Keratinocyte (primary cell): ENCODE results near the gene GFOD2. TPM values are rescaled to one million over a fixed set of nuclear protein-coding genes. Genes with fewer than 3 reads are reported as not detected.

ENCODE experiments used
- DNase-seq: peaks from one replicate; pipeline ENCODE4 v3.0.0-alpha.2; 2011; ENCODE audit warnings: low read depth, missing footprints, low spot score
- FAIRE-seq: peaks from 2 replicates; lab custom pipeline; 2011; peaks lifted over from hg19 to GRCh38; lab: Jason Lieb, UNC
- H2AFZ ChIP-seq: 2 replicates; pipeline ENCODE4 v1.6.0; 2012; ENCODE audit warnings: low read length, control low read depth, inconsistent platforms; ENCODE audit not compliant: control insufficient read depth
- H3K27ac ChIP-seq: 2 replicates; pipeline ENCODE4 v1.5.1; 2011; ENCODE audit warnings: low read length; ENCODE audit not compliant: control insufficient read depth, insufficient read depth
- H3K27me3 ChIP-seq: 3 replicates; pipeline ENCODE4 v1.6.0; 2011; ENCODE audit warnings: low read length; ENCODE audit not compliant: control insufficient read depth, insufficient read depth; ENCODE audit errors: extremely low read depth
- H3K36me3 ChIP-seq, 2 experiments: 2 replicates in 1 of 2; 3 replicates in 1 of 2; pipeline ENCODE4 v1.5.1; 2011; ENCODE audit warnings: low read length in 2 of 2, mild to moderate bottlenecking in 1 of 2; ENCODE audit not compliant: control insufficient read depth in 2 of 2, insufficient read depth in 2 of 2; ENCODE audit errors: extremely low read depth in 1 of 2
- H3K4me1 ChIP-seq: 3 replicates; pipeline ENCODE4 v1.5.1; 2011; ENCODE audit warnings: low read length; ENCODE audit not compliant: control insufficient read depth, insufficient read depth; ENCODE audit errors: extremely low read depth
- H3K4me2 ChIP-seq: 3 replicates; pipeline ENCODE4 v1.6.0; 2011; ENCODE audit warnings: low read depth, low read length; ENCODE audit not compliant: control insufficient read depth, insufficient read depth; ENCODE audit errors: extremely low read depth
- H3K4me3 ChIP-seq, 3 experiments: fragments of 200-600 bp in 1 of 3; sonication (generic) in 1 of 3; 2 replicates in 2 of 3; 3 replicates in 1 of 3; pipeline ENCODE4 v1.5.1; 2011 to 2016; ENCODE audit warnings: low read length in 3 of 3, mild to moderate bottlenecking in 3 of 3, control low read depth in 2 of 3, inconsistent platforms in 1 of 3, low read depth in 1 of 3, mixed read lengths in 1 of 3, mixed run types in 1 of 3, moderate library complexity in 1 of 3; ENCODE audit not compliant: control insufficient read depth in 2 of 3, insufficient read depth in 2 of 3; ENCODE audit errors: extremely low read depth in 1 of 3
- H3K79me2 ChIP-seq: 2 replicates; pipeline ENCODE4 v1.6.0; 2012; ENCODE audit warnings: low read length; ENCODE audit not compliant: control insufficient read depth, insufficient read depth
- H3K9ac ChIP-seq: 3 replicates; pipeline ENCODE4 v1.6.0; 2011; ENCODE audit warnings: low read length; ENCODE audit not compliant: control insufficient read depth, insufficient read depth; ENCODE audit errors: extremely low read depth
- H3K9me1 ChIP-seq: 3 replicates; pipeline ENCODE4 v1.6.0; 2011; ENCODE audit warnings: low read length; ENCODE audit not compliant: control insufficient read depth, insufficient read depth; ENCODE audit errors: extremely low read depth
- H3K9me3 ChIP-seq: 2 replicates; pipeline ENCODE4 v1.5.1; 2012; ENCODE audit warnings: low read depth, low read length; ENCODE audit not compliant: control insufficient read depth
- H4K20me1 ChIP-seq: 3 replicates; pipeline ENCODE4 v1.6.0; 2011; ENCODE audit warnings: low read length; ENCODE audit not compliant: control insufficient read depth, insufficient read depth; ENCODE audit errors: extremely low read depth
- EZH2 ChIP-seq: IDR thresholded peaks from one replicate; pipeline ENCODE4 v1.6.1; 2012; ENCODE audit warnings: inconsistent platforms, mild to moderate bottlenecking, low read length, moderate library complexity
- dilution Hi-C: fragments of 300-500 bp; cut with MboI; formaldehyde crosslinking; loops from one replicate; pipeline ENCODE4 v1.7.0; 2020; ENCODE audit warnings: low sequenced_read_pairs; ENCODE audit not compliant: extremely low pct_ligation_motif_present
- polyA plus RNA-seq, 5 experiments: library from polyadenylated mRNA; depleted of rRNA in 3 of 5; stranded (reverse) in 3 of 5; stranded (forward) in 1 of 5; unstranded in 1 of 5; fragments of >200 nt; gene quantifications; 1 replicate in 1 of 5; 2 replicates in 3 of 5; 3 replicates in 1 of 5; pipeline versions ENCODE4 v1.2.1 to v1.2.3, GENCODE V29; 2011 to 2012; ENCODE audit warnings: missing spikeins in 2 of 5, low read depth in 1 of 5, low replicate concordance in 1 of 5
- TF ChIP-seq, protein P1 (sequence below), 3 experiments: IDR thresholded peaks in 1 of 3; conservative IDR thresholded peaks in 1 of 3; optimal IDR thresholded peaks in 1 of 3; 2 replicates in 2 of 3; 3 replicates in 1 of 3; pipeline versions ENCODE3 to v1.5.1; 2011; ENCODE audit warnings: low read length in 3 of 3, mild to moderate bottlenecking in 3 of 3, moderate library complexity in 2 of 3, control low read depth in 1 of 3, inconsistent platforms in 1 of 3; ENCODE audit not compliant: insufficient read depth in 2 of 3; ENCODE audit errors: extremely low read depth in 1 of 3

The GFOD2 gene
- polyA plus RNA-seq, 1 donor (not counting 4 experiments of a cell fraction or from before 2014, with no cell fraction given), result 13.2 TPM

DNA sequence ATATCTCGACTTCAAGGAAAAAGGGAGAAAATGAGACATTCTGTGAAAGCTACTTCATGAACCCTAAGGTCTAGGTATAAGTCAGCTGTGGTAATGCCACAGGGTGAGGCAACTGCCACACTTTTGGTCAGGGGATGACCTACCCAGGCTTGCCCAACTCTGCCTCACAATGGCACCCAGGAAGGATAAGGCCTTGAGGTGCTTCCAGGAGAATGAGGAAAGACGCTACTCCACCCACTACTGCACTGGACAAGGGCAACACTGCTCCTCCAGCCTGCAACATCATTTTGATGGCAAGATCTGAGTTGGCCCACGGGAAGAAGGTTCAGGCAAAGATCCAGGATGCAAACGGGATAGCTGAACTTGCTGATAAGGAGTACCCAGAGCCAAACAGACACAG, 22.0 kb upstream of the GFOD2 start:
- dilution Hi-C loops, result no loop called here
- no peak overlapping the region for H2AFZ ChIP-seq
- FAIRE-seq, result no peak

DNA sequence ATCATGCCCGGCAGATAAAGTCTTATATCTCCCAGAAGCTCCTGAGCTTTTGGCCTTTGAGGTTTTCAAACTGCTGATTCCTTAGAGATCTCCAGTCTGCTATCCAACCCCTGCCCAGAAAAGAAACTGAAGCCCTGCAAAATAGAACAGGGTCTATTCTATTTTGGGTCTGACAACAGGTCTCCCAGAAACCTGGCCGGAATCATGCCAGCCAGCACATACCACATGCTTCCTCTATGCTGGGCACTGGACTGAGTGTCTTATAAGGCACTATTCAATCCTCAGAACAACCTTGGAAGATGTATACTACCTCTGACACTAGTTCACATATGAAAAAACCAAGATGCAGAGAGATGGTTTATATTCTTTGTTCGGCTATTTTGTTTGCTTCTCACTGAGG, 21.3 kb upstream of the GFOD2 start:
- Histone ChIP-seq H3K4me2 (no peak overlapping the region), H3K27me3 (no peaks in the 10 kb centered on the region), H4K20me1 (no peaks in the 10 kb centered on the region), H3K9ac (no peak overlapping the region), H3K4me1 (no peaks in the 10 kb centered on the region), H3K9me3 (no peaks in the 10 kb centered on the region), H3K79me2 (no peaks in the 10 kb centered on the region), H3K9me1 (no peaks in the 10 kb centered on the region), H3K27ac (no peak overlapping the region), H2AFZ (no peak overlapping the region), H3K4me3 (no peak overlapping the region), H3K36me3 (peaks cover 0 to 14% of the 10 kb centered on the region in 2 experiments)
- dilution Hi-C loops, result no loop called here
- no peak for DNase-seq
- TF ChIP-seq, protein P1, sequence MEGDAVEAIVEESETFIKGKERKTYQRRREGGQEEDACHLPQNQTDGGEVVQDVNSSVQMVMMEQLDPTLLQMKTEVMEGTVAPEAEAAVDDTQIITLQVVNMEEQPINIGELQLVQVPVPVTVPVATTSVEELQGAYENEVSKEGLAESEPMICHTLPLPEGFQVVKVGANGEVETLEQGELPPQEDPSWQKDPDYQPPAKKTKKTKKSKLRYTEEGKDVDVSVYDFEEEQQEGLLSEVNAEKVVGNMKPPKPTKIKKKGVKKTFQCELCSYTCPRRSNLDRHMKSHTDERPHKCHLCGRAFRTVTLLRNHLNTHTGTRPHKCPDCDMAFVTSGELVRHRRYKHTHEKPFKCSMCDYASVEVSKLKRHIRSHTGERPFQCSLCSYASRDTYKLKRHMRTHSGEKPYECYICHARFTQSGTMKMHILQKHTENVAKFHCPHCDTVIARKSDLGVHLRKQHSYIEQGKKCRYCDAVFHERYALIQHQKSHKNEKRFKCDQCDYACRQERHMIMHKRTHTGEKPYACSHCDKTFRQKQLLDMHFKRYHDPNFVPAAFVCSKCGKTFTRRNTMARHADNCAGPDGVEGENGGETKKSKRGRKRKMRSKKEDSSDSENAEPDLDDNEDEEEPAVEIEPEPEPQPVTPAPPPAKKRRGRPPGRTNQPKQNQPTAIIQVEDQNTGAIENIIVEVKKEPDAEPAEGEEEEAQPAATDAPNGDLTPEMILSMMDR (optimal IDR thresholded peaks at IDR 0.05 in 1 of 3, IDR thresholded peaks at IDR 0.05 in 1 of 3, conservative IDR thresholded peaks at IDR 0.05 in 1 of 3; ENCODE audit: extremely low read depth in 1 of 3, insufficient read depth in 2 of 3, low read length in 3 of 3), result no peak
- TF ChIP-seq EZH2, result no peak
- FAIRE-seq, result no peak

More for the DNA sequence above, 22.0 kb upstream of the GFOD2 start:
- Histone ChIP-seq H3K4me2 (no peak overlapping the region), H3K9me3 (no peaks in the 10 kb centered on the region), H3K9ac (no peak overlapping the region), H3K9me1 (no peaks in the 10 kb centered on the region), H3K27ac (no peak overlapping the region), H3K4me1 (no peaks in the 10 kb centered on the region), H3K36me3 (peaks cover 0 to 14% of the 10 kb centered on the region in 2 experiments), H3K4me3 (no peak overlapping the region), H4K20me1 (no peaks in the 10 kb centered on the region), H3K27me3 (no peaks in the 10 kb centered on the region), H3K79me2 (no peaks in the 10 kb centered on the region)
- DNase-seq, result no peak
- TF ChIP-seq, protein P1 (optimal IDR thresholded peaks at IDR 0.05 in 1 of 3, IDR thresholded peaks at IDR 0.05 in 1 of 3, conservative IDR thresholded peaks at IDR 0.05 in 1 of 3; ENCODE audit: extremely low read depth in 1 of 3, insufficient read depth in 2 of 3, low read length in 3 of 3), result no peak
- no peak for TF ChIP-seq EZH2
